Parathyroid adenoma (tissue), 2 donors: ENCODE results near the gene NWD2.

Experiments
- H2AFZ ChIP-seq: fragments of 300-600 bp; sonication (generic); one replicate; pipeline ENCODE4 v1.7.0; 2017; ENCODE audit warnings: antibody characterized with exemption, mild to moderate bottlenecking
- H3K27ac ChIP-seq: fragments of 300-600 bp; sonication (generic); one replicate; pipeline ENCODE4 v1.7.0; 2017
- H3K27me3 ChIP-seq: fragments of 300-600 bp; sonication (generic); one replicate; pipeline ENCODE4 v1.7.0; 2017; ENCODE audit warnings: low read length; ENCODE audit not compliant: control insufficient read depth, insufficient read depth
- H3K36me3 ChIP-seq: fragments of 300-600 bp; sonication (generic); one replicate; pipeline ENCODE4 v1.7.0; 2017; ENCODE audit warnings: low read length; ENCODE audit not compliant: control insufficient read depth, insufficient read depth
- H3K4me1 ChIP-seq: fragments of 300-600 bp; sonication (generic); one replicate; pipeline ENCODE4 v1.7.0; 2017; ENCODE audit warnings: control low read depth
- H3K4me2 ChIP-seq: fragments of 300-600 bp; sonication (generic); one replicate; pipeline ENCODE4 v1.7.0; 2017; ENCODE audit warnings: low read length
- H3K4me3 ChIP-seq: fragments of 300-600 bp; sonication (generic); one replicate; pipeline ENCODE4 v1.7.0; 2017; ENCODE audit warnings: low read depth, low read length
- H3K79me2 ChIP-seq: fragments of 300-600 bp; sonication (generic); one replicate; pipeline ENCODE4 v1.7.0; 2017; ENCODE audit warnings: control low read depth
- H3K9ac ChIP-seq: fragments of 300-600 bp; sonication (generic); one replicate; pipeline ENCODE4 v1.7.0; 2017; ENCODE audit warnings: mild to moderate bottlenecking
- H3K9me3 ChIP-seq: fragments of 300-600 bp; sonication (generic); one replicate; pipeline ENCODE4 v1.7.0; 2017; ENCODE audit warnings: low read length; ENCODE audit not compliant: control insufficient read depth
- CTCF ChIP-seq: fragments of 300-600 bp; sonication (generic); IDR thresholded peaks from one replicate; pipeline ENCODE4 v1.7.0; 2017; ENCODE audit warnings: antibody characterized with exemption, mild to moderate bottlenecking
- donor health status: primary hyperparathyroidism.

Gene NWD2

GRCh38 chr4:37415845-37416369, 171.4 kb downstream of the NWD2 start:
- Histone ChIP-seq H3K4me3 (no peak overlapping the region), H3K27me3 (no peaks in the 10 kb centered on the region), H3K4me1 (no peaks in the 10 kb centered on the region), H3K4me2 (no peak overlapping the region), H3K36me3 (no peaks in the 10 kb centered on the region), H3K9me3 (no peaks in the 10 kb centered on the region), H3K27ac (no peak overlapping the region), H3K79me2 (no peaks in the 10 kb centered on the region), H2AFZ (no peak overlapping the region), H3K9ac (no peak overlapping the region)
- TF ChIP-seq CTCF = no peak

GRCh38 chr4:37421614-37422013, 177.1 kb downstream of the NWD2 start:
- no peak for TF ChIP-seq CTCF
- Histone ChIP-seq H3K9me3 (no peaks in the 10 kb centered on the region), H3K4me2 (no peak overlapping the region), H2AFZ (no peak overlapping the region), H3K4me3 (no peak overlapping the region), H3K4me1 (no peaks in the 10 kb centered on the region), H3K27me3 (no peaks in the 10 kb centered on the region), H3K36me3 (no peaks in the 10 kb centered on the region), H3K27ac (no peak overlapping the region), H3K79me2 (no peaks in the 10 kb centered on the region), H3K9ac (no peak overlapping the region)

- Histone ChIP-seq H3K4me3 (no peak overlapping the region), H3K4me1 (no peaks in the 10 kb centered on the region), H2AFZ (no peak overlapping the region), H3K79me2 (no peaks in the 10 kb centered on the region), H3K4me2 (no peak overlapping the region), H3K9ac (no peak overlapping the region), H3K9me3 (no peaks in the 10 kb centered on the region), H3K27me3 (no peaks in the 10 kb centered on the region), H3K27ac (no peak overlapping the region), H3K36me3 (no peaks in the 10 kb centered on the region)
- no peak for TF ChIP-seq CTCF
Observed at GRCh38 chr4:37422102-37422501, 177.6 kb downstream of the NWD2 start.

GRCh38 chr4:37422638-37423037, 178.1 kb downstream of the NWD2 start:
- no peaks in the 10 kb centered on the region for H3K79me2 ChIP-seq
- H3K4me1 ChIP-seq = no peaks in the 10 kb centered on the region
- H3K27ac ChIP-seq = no peak overlapping the region

More at GRCh38 chr4:37422638-37423037, 178.1 kb downstream of the NWD2 start:
- no peaks in the 10 kb centered on the region for H3K9me3 ChIP-seq
- no peak overlapping the region for H3K9ac ChIP-seq
- H3K27me3 ChIP-seq = no peaks in the 10 kb centered on the region
- H3K4me2 ChIP-seq = no peak overlapping the region
- no peak overlapping the region for H3K4me3 ChIP-seq
- no peak for TF ChIP-seq CTCF
- H3K36me3 ChIP-seq = no peaks in the 10 kb centered on the region
- H2AFZ ChIP-seq = no peak overlapping the region
